GM21576 (cell line): ENCODE data around the gene DRC7.
"Not testable (repeated sequence)": the region's sequence is repeated elsewhere in the genome, so short reads cannot be mapped to it uniquely, and the experiment has no call there.

Experiments used
- ATAC-seq: cut with Tn5 transposase; IDR thresholded peaks from one replicate; pipeline ENCODE4 v1.9.1; 2021; ENCODE audit warnings: mild to moderate bottlenecking, moderate library complexity; ENCODE audit not compliant: unreplicated experiment

The DRC7 gene

DNA sequence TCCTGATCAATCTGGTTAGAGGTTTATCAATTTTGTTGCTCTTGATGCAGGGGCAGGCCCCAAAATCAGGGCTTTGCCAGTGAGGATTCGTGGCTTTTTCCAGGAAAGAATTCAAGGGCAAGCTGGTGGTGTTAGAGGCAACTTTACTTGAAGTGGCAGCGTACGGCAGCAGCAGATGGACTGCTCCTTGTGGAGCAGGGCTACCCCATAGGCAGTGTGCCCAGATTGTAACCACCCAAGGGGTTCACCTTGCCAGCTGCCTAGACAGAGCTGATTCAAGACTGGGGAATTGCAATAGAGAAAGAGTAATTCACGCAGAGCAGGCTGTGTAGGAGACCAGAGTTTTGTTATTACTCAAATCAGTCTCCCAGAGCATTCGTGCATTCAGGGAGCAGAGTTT lies 16.7 kb downstream of the DRC7 start:
- no peak for ATAC-seq

DNA sequence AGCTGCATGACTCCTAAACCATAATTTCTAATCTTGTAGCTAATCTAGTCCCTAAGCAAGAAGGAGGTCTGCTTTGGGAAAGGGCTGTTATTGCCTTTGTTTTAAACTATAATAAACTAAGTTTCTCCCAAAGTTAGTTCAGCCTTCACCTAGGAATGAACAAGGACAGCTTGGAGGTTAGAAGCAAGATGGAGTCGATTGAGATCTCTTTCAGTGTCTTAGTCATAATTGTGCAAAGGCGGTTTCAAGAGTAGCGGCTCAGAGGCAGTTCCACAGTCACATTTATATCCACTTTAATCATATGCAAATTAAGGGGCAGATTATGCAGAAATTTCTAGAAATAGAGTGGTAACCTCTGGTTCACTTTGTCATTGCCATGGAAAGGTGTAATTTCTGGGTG lies 17.4 kb downstream of the DRC7 start:
- no peak for ATAC-seq

DNA sequence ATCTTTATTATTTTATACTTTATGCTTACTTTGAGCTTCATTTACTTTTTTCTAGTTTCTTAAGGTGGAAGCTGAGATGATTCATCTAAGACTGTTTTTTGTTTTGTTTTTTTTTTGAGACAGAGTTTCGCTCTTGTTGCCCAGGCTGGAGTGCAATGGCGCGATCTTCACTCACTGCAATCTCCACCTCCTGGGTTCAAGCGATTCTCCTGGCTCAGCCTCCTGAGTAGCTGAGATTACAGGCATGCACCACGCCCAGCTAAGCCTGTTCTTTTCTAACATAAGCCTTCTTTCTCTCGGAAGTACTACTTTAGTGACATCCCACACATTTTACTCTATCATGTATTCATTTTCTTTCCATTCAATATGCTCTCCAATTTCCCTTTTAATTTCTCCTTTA lies 18.0 kb downstream of the DRC7 start:
- not testable (repeated sequence) for ATAC-seq

DNA sequence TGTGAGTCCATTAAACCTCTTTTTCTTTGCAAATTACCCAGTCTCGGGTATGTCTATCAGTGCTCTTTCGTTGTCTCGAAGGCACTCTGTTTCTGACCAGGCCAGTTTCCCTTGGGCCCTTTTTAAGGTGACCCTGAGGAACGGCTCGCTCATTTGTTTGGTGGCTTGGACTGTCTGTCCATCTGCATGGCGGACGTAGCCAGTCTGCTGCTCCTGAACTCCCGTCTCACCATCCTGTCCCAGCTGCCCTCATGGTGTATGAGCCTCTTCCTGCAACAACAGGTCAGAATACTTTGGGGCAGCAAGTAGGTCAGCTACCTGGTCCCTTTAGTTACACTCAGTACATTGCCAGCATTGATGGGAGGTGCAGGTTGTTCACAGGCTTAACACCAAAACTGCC lies 19.0 kb downstream of the DRC7 start:
- ATAC-seq = no peak

DNA sequence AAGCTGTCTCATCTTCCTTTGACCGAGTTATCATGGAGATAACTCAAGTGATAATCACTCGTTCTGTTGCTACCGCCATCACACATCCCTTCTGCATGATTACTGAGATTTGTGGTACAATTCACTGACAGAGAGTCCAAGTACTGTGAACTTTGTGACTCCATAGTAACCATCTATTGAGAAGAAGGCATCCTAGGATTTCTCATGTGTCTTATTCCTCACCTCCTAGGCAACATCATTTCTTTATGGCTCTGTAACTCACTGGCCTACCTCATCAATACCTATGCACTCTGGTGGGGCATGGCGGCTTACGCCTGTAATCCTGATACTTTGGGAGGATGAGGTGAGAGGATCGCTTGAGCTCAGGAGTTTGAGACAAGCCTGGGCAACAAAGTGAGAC lies 19.4 kb downstream of the DRC7 start:
- no peak for ATAC-seq

DNA sequence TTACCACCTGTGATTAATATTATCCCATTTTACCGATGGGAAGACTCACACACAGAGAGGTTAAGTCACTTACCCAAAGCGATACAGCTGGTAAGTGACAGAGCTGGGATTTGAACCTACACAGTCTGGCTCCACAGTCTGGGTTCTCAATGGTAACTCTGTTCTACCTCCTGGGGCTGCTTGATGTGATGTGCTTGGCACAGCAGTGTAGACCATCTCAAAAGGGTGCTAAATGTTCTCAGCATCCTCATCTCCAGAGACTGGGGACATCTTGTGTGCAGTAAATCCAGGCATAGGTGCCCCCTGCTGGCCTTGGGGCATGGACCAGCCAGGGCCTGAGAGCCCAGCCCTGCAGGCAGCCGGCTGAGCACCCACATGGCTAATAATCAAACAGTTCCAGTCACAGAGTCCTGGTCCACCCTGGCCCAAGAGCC lies 25.6 kb downstream of the DRC7 start:
- no peak for ATAC-seq

DNA sequence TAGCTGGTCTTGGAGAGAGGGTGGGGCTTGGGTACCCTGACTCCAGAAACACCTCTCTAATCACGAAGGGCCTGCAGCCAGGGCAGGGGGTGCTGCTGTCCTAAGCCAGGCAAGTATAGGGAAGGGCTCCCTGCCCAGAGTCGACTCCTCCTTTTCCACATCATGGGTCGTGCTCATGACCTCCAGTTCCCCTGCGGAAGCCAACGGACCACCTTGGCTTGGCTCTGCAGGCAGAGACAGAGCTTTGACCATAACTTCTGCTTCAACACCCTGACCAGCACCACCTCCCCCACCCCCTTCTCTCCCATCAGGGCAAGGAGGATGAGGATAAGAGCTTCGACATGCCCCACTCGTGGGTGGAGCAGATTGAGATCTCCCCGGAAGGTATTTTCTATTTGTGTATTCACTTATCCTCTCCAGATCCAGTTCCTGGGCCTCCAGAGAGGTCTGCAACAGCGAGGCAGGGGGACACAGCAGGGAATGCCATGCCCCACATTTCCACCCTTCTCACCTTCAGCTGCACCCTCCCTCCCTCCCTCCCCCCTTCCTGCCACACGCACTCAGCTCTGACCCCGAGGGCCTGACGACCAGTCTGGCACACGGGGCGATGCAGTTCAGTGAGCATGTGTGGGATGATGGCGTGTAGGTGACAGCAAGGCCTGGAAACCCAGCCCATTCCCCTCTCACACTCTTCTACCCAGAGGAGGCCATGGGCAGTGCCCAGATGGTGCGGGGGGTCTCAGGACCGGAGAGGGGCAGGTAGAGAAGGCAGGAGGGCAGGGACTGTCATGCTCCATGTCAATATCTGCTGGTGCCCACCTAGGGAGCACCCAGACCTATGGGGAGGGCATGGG lies 27.0 kb downstream of the DRC7 start:
- no peak for ATAC-seq

DNA sequence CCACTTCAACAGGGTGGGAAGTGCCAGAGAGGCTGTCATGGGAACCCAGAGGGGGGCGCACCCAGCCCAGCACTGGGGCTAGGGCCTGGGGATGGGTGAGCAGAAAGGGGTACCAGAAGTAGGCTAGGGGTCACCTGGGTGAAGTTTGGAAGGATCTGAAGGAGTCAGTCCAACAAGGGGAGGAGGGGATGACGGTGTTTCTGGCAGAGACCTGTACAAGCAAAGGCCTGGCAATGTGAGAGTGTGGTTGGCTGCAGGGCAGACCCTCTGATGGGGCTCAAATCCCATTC lies 27.5 kb downstream of the DRC7 start:
- no peak for ATAC-seq

DNA sequence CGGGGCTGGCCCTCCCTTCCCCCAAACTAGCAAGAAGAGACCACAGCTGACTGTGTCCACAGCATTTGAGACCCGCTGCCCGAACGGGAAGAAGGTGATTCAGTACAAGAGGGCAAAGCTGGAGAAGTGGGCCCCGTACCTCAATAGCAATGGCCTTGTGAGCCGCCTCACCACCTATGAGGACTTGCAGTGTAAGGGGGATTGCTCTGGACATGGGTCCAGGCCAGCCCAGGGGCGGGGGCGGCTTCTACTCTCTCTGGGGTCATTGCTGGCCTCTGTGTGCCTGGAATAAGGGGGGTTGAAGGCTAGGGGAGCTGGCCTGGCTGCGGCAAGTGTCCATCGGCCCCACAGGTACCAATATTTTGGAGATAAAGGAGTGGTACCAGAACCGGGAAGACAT lies 28.0 kb downstream of the DRC7 start:
- ATAC-seq = no peak

DNA sequence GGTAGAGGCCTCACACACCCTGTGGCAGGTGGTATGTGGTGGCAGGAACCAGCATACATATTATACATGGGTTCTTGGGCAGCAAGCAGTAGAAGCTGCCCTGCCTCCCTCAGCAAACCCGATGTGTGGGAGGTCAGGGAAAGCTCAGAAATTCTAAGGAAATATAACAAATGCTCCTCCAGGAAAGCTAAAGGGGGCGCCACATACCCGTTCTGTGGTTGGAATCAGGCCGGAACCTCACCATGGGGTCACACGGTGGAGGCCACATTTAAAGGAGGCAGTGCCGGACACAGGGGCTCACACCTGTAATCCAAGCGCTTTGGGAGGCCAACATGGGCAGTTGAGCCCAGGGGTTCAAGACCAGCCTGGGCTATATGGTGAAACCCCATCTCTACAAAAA lies 28.6 kb downstream of the DRC7 start:
- ATAC-seq = no peak

DNA sequence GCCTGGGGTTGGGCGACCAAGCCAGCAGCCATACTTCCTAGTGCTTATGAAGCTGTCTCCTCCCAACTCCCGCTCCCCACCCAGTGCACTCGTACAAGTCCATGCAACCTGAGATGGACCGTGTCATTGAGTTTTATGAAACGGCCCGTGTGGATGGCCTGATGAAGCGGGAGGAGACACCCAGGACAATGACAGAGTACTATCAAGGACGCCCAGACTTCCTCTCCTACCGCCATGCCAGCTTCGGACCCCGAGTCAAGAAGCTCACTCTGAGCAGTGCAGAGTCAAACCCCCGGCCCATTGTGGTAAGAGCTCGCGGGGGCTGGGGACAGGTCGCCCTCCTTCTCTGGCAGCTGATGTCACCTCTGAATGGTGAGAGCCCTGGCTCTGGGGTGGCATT lies 29.9 kb downstream of the DRC7 start:
- ATAC-seq = no peak

DNA sequence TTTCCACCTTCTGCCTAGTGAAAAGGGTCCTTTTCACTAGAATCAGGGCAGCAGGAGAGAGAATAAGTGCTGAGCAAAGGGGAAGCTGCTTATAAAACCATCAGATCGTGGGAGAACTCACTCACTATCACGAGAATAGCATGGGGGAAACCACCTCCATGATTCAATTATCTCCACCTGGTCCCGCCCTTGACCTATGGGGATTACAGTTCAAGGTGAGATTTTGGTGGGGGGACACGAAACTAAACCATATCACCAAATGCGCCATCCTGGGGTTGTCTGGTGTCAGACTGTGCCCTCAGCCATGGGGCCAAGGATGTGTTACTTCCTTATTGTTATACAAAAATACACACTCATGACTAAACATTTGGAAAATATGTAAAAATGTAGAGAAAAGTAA lies 30.5 kb downstream of the DRC7 start:
- no peak for ATAC-seq

DNA sequence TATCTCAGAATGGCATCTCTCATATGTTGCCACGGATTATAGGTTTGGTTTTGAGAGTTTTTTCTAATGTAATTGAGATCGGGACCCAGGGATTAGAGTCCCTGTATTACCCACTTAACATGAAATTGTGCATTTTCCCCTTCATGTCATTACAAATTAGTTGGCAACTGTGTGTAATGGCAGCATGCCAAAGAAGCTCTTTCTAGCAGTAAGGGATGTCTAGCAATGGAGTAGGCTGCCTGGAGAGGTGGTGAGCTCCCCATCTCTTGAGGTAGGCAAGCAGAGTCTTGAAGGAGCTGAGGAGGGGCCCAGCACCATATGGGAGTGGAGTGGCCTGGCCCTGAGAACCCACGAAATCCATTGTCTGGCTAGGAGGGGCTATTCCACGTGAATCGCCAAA lies 30.9 kb downstream of the DRC7 start:
- no peak for ATAC-seq

DNA sequence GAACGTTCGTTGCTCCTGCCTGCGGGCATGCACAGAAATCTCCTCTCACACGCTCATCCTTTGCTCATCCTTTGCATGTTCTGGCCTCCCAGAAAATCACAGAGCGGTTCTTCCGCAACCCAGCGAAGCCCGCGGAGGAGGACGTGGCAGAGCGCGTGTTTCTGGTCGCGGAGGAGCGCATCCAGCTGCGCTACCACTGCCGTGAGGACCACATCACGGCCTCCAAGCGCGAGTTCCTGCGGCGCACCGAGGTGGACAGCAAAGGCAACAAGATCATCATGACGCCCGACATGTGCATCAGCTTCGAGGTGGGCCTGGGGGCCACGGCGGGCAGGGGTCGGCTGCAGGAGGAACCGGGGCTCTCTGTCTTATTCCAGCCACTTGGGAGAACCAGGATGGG lies 31.4 kb downstream of the DRC7 start:
- no peak for ATAC-seq

DNA sequence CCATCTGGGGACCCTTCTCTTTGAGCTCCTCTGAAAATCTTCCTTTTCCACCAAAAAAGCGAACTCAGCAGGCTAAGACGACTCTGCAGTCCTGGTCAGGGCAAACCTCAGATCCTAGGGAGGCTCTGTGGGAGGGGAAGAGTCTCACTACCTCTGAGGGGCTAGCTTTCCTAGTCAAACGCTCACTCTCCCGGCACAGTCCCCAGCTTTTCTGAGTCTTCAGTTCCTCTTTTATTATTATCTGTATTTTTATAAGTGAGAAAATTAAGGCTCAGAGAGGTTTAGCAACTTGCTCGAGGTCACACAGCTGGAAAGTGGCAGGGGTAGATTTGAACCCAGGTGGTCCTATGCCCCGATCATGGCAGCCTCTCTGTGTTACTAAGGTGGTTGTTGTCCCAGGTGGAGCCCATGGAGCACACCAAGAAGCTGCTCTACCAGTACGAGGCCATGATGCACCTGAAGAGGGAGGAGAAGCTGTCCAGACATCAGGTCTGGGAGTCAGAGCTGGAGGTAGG lies 31.9 kb downstream of the DRC7 start:
- ATAC-seq = no peak

DNA sequence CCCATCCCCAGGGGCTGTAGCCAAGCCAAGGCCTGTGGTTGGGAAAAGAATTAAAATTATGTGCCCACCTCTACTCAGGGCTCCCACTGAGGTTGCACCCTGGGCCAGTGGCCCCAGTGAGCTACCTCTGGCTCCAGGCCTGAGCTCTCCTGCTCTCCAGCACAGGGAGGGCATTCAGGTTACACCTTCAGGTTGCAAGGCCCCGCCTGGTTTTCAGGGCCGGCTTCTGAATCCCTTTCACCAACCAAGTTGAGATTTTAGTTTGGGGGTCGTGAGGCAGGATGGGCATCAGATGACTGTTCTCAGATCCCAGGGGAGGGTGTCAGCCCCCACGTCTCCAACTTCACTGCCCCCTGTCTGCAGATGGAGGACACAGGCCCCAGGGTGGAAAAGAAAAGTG lies 33.0 kb downstream of the DRC7 start:
- no peak for ATAC-seq

DNA sequence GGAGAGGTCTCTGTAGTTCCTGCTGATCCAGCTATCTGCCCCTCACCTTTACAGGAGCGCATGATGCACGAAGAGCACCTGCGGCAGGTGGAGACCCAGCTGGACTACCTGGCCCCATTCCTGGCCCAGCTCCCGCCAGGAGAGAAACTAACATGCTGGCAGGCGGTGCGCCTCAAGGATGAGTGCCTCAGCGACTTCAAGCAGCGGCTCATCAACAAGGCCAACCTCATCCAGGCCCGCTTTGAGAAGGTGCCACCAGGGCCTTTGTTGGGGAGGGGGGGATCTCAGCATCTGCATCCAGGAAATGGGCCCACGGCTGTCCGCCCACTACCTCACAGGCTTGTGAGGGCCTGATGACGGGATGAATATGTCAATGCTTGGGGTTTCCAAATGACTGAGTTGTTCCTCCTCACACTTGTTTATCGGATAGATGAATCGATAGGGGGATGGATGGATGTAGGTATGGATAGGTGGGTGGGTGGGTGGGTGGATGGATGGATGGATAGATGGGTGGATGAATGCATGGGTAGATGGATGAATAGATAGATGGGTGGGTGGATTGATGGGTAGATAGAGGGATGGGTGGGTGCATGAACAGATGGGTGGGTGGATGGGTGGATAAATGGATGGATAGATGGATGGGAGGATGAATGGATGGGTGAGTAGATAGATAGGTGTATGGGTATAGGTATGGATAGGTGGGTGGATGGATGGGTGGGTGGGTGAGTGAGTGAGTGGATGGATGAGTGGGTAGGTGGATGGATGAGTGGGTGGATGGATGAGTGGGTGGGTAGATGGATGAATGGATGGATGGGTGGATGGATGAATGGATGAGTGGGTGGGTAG lies 34.0 kb downstream of the DRC7 start:
- no peak for ATAC-seq

DNA sequence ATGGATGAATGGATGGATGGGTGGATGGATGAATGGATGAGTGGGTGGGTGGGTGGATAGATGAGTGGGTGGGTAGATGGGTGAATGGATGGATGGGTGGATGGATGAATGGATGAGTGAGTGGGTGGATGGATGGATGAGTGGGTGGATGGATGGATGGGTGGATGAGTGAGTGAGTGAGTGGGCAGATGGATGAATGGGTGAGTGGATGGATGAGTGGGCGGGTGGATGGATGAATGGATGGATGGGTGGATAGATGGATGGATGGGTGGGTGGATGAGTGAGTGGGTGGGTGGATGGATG lies 34.5 kb downstream of the DRC7 start:
- ATAC-seq = no peak

DNA sequence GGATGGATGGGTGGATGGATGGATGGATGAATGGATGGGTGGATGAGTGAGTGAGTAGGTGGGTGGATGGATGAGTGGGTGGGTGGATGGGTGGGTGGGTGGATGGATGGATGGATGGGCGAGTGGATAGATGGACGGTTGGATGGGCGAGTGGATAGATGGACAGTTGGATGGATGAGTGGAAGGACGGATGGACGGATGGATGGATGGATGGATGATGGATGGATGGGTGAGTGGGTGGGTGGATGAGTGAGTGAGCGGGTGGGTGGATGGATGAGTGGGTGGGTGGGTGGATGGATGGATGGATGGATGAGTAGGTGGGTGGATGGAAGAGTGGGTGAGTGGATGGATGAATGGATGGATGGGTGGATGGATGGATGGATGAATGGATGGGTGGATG lies 35.2 kb downstream of the DRC7 start:
- not testable (repeated sequence) for ATAC-seq

DNA sequence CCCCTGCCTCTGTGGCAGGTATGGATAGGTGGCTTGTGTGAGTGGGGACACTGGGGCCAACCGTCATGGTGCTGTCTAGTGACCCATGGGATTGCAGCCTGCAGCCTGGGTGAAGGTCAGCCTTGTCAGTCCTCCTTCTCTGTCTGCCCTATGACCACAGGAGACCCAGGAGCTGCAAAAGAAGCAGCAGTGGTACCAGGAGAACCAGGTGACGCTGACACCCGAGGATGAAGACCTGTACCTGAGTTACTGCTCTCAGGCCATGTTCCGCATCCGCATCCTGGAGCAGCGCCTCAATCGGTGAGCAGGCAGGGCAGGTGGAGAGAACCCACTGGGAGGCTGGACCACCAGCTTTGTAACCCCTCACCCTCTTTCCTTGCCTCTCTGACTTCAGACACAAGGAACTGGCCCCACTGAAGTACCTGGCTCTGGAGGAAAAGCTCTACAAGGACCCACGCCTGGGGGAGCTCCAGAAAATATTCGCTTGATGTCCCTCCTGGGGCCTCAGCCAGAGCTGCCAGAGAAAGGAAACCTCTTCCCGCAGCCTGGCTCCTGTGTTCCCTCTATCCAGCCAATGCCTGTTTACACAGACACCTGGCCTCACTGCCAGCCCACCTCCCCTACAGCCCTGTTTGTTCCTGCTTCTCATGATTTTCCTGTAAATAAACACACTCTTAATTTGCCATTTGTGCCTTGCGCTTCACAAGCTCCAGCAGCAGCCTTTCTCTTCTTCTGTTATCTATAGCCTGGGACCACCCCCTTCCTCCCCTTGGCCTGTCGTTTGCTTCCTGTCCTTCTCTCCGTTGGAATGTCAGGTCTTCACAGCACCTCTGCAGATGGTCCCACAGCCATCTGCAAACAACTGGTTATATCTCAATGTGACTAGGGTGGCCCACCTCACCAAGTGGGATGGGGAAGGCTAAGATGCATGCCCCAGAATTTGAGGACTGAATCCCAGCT lies 36.4 kb downstream of the DRC7 start:
- no peak for ATAC-seq

DNA sequence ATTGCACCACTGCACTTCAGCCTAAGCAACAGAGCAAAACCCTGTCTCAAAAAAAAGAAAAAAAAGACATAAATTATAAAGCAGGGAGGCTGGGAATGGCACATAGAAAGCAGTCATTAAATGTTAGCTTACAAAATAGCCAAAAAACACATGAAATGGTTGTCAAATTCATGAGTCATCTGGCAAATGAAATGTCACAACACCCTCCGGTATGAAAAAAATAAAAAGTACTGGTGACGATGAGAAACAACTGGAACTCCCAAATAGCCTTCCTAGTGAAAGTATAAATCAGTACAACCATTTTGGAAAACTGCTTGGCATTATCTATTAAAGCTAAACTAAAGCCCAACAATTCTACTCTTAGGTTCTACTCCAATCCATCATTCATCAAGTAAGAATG lies 37.4 kb downstream of the DRC7 start:
- ATAC-seq = no peak
